ENCODE data around the gene CAND1. TPM values are rescaled to one million over a fixed set of nuclear protein-coding genes. Genes with fewer than 3 reads are reported as not detected.

The CAND1 gene
- polyA plus RNA-seq, 2 of the 4 experiments (the other 2 are of a cell fraction): 70.3 to 185 TPM

GRCh38 chr12:67331123-67331522 is 62.0 kb downstream of the CAND1 start (continued):
- no peak for TF ChIP-seq REST (IDR thresholded peaks at IDR 0.05)
- no peak for TF ChIP-seq RFX5 (IDR thresholded peaks at IDR 0.05)

GRCh38 chr12:67331828-67332227 is 62.7 kb downstream of the CAND1 start:
- CTCF ChIA-PET: interaction anchor here (0.6 to 1.1 kb wide), 4 partner anchors 12 to 54 kb away, joined by 3 to 4 read pairs (median 3); no protein-coding TSS in a partner anchor
- no peak for FAIRE-seq
- H3K27ac ChIP-seq: no peak overlapping the region
- no peak overlapping the region for H3K4me2 ChIP-seq
- no peaks in the 10 kb centered on the region for H3K9me3 ChIP-seq
- no peak overlapping the region for H3K4me3 ChIP-seq
- ATAC-seq: no peak
- no peaks in the 10 kb centered on the region for H3K4me1 ChIP-seq
- POLR2A ChIA-PET: no interaction called here
- TF ChIP-seq ELK1 (IDR thresholded peaks at IDR 0.05; ENCODE audit: low read depth, low read length): no peak
- peak; percentile 88 for TF ChIP-seq MAFK (IDR thresholded peaks at IDR 0.05; ENCODE audit: partially characterized antibody)
- no peak for DNase-seq (ENCODE audit: low read depth in 1 of 2, low spot score in 1 of 2)

- CTCF ChIA-PET: no interaction called here
- DNase-seq (ENCODE audit: low read depth in 1 of 2, low spot score in 1 of 2) (no peak), ATAC-seq (no peak), FAIRE-seq (no peak)
- Histone ChIP-seq H3K4me2 (no peak overlapping the region), H3K4me1 (no peaks in the 10 kb centered on the region), H3K9me3 (peaks cover 2% of the 10 kb centered on the region; the same call in 1 of the 3 replicates), H3K27ac (no peak overlapping the region), H3K4me3 (no peak overlapping the region)
- POLR2A ChIA-PET: no interaction called here
- TF ChIP-seq PBX3 (IDR thresholded peaks at IDR 0.05) (no peak), ZFP36 (IDR thresholded peaks at IDR 0.05; ENCODE audit: borderline replicate concordance, partially characterized antibody) (no peak), CBX8 (IDR thresholded peaks at IDR 0.05) (no peak), MAX (IDR thresholded peaks at IDR 0.05) (no peak), NPAS2 (CRISPR knock-in tag; IDR thresholded peaks at IDR 0.05; ENCODE audit: borderline replicate concordance) (no peak), ZSCAN20 (CRISPR knock-in tag; IDR thresholded peaks at IDR 0.05) (no peak), GATA3 (IDR thresholded peaks at IDR 0.05; ENCODE audit: borderline replicate concordance) (no peak), SMC3 (IDR thresholded peaks at IDR 0.05) (no peak), NR3C1 (IDR thresholded peaks at IDR 0.05) (no peak), JUNB (IDR thresholded peaks at IDR 0.05) (no peak), POLR2A (IDR thresholded peaks at IDR 0.05; ENCODE audit: low read length) (no peak)
- WGBS (ENCODE audit: missing lambda C conversion rate): 11% methylated on average over 1 of the region's 1 CpG
These were observed 64.5 kb downstream of the CAND1 start for GRCh38 chr12:67333649-67334048.

- Histone ChIP-seq H3K4me1 (no peaks in the 10 kb centered on the region), H3K27ac (no peak overlapping the region), H3K9me3 (peaks cover 10% of the 10 kb centered on the region; the same call in 1 of the 3 replicates), H3K4me2 (no peak overlapping the region), H3K4me3 (no peak overlapping the region)
- no peak for DNase-seq (ENCODE audit: low read depth in 1 of 2, low spot score in 1 of 2)
- ChIA-PET CTCF (no interaction called here), POLR2A (no interaction called here)
- no peak for FAIRE-seq
- TF ChIP-seq FOSL2 (IDR thresholded peaks at IDR 0.05) (no peak), FOSL2 (CRISPR knock-in tag; IDR thresholded peaks at IDR 0.05) (no peak), BHLHE40 (IDR thresholded peaks at IDR 0.05; ENCODE audit: low read depth, low read length) (no peak), RARB (CRISPR knock-in tag; IDR thresholded peaks at IDR 0.05) (no peak), CTCF (IDR thresholded peaks at IDR 0.05) (no peak), HOXB13 (CRISPR knock-in tag; IDR thresholded peaks at IDR 0.05; ENCODE audit: low read depth) (no peak), CHD4 (IDR thresholded peaks at IDR 0.05; ENCODE audit: borderline replicate concordance) (no peak), SREBF2 (IDR thresholded peaks at IDR 0.05) (no peak), EP300 (IDR thresholded peaks at IDR 0.05) (no peak), TP53 (CRISPR knock-in tag; IDR thresholded peaks at IDR 0.05) (no peak), ZNF302 (CRISPR knock-in tag; IDR thresholded peaks at IDR 0.05) (no peak), HEYL (CRISPR knock-in tag; IDR thresholded peaks at IDR 0.05) (no peak), JUNB (IDR thresholded peaks at IDR 0.05) (no peak)
- no peak for ATAC-seq
These were observed 69.3 kb downstream of the CAND1 start for GRCh38 chr12:67338426-67338825.

Measured in A549 (cell line).